Keratinocyte (primary cell): Measurements from ENCODE around the gene ZNF496. TPM values are rescaled to one million over a fixed set of nuclear protein-coding genes. Genes with fewer than 3 reads are reported as not detected.

ENCODE experiments used
- DNase-seq: peaks from one replicate; pipeline ENCODE4 v3.0.0-alpha.2; 2011; ENCODE audit warnings: low read depth, missing footprints, low spot score
- FAIRE-seq: peaks from 2 replicates; lab custom pipeline; 2011; peaks lifted over from hg19 to GRCh38; lab: Jason Lieb, UNC
- H2AFZ ChIP-seq: 2 replicates; pipeline ENCODE4 v1.6.0; 2012; ENCODE audit warnings: low read length, control low read depth, inconsistent platforms; ENCODE audit not compliant: control insufficient read depth
- H3K27ac ChIP-seq: 2 replicates; pipeline ENCODE4 v1.5.1; 2011; ENCODE audit warnings: low read length; ENCODE audit not compliant: control insufficient read depth, insufficient read depth
- H3K27me3 ChIP-seq: 3 replicates; pipeline ENCODE4 v1.6.0; 2011; ENCODE audit warnings: low read length; ENCODE audit not compliant: control insufficient read depth, insufficient read depth; ENCODE audit errors: extremely low read depth
- H3K36me3 ChIP-seq, 2 experiments: 2 replicates in 1 of 2; 3 replicates in 1 of 2; pipeline ENCODE4 v1.5.1; 2011; ENCODE audit warnings: low read length in 2 of 2, mild to moderate bottlenecking in 1 of 2; ENCODE audit not compliant: control insufficient read depth in 2 of 2, insufficient read depth in 2 of 2; ENCODE audit errors: extremely low read depth in 1 of 2
- H3K4me1 ChIP-seq: 3 replicates; pipeline ENCODE4 v1.5.1; 2011; ENCODE audit warnings: low read length; ENCODE audit not compliant: control insufficient read depth, insufficient read depth; ENCODE audit errors: extremely low read depth
- H3K4me2 ChIP-seq: 3 replicates; pipeline ENCODE4 v1.6.0; 2011; ENCODE audit warnings: low read depth, low read length; ENCODE audit not compliant: control insufficient read depth, insufficient read depth; ENCODE audit errors: extremely low read depth
- H3K4me3 ChIP-seq, 3 experiments: fragments of 200-600 bp in 1 of 3; sonication (generic) in 1 of 3; 2 replicates in 2 of 3; 3 replicates in 1 of 3; pipeline ENCODE4 v1.5.1; 2011 to 2016; ENCODE audit warnings: low read length in 3 of 3, mild to moderate bottlenecking in 3 of 3, control low read depth in 2 of 3, inconsistent platforms in 1 of 3, low read depth in 1 of 3, mixed read lengths in 1 of 3, mixed run types in 1 of 3, moderate library complexity in 1 of 3; ENCODE audit not compliant: control insufficient read depth in 2 of 3, insufficient read depth in 2 of 3; ENCODE audit errors: extremely low read depth in 1 of 3
- H3K79me2 ChIP-seq: 2 replicates; pipeline ENCODE4 v1.6.0; 2012; ENCODE audit warnings: low read length; ENCODE audit not compliant: control insufficient read depth, insufficient read depth
- H3K9ac ChIP-seq: 3 replicates; pipeline ENCODE4 v1.6.0; 2011; ENCODE audit warnings: low read length; ENCODE audit not compliant: control insufficient read depth, insufficient read depth; ENCODE audit errors: extremely low read depth
- H3K9me1 ChIP-seq: 3 replicates; pipeline ENCODE4 v1.6.0; 2011; ENCODE audit warnings: low read length; ENCODE audit not compliant: control insufficient read depth, insufficient read depth; ENCODE audit errors: extremely low read depth
- H3K9me3 ChIP-seq: 2 replicates; pipeline ENCODE4 v1.5.1; 2012; ENCODE audit warnings: low read depth, low read length; ENCODE audit not compliant: control insufficient read depth
- H4K20me1 ChIP-seq: 3 replicates; pipeline ENCODE4 v1.6.0; 2011; ENCODE audit warnings: low read length; ENCODE audit not compliant: control insufficient read depth, insufficient read depth; ENCODE audit errors: extremely low read depth
- CTCF ChIP-seq, 3 experiments: IDR thresholded peaks in 1 of 3; conservative IDR thresholded peaks in 1 of 3; optimal IDR thresholded peaks in 1 of 3; 2 replicates in 2 of 3; 3 replicates in 1 of 3; pipeline versions ENCODE3 to v1.5.1; 2011; ENCODE audit warnings: low read length in 3 of 3, mild to moderate bottlenecking in 3 of 3, moderate library complexity in 2 of 3, control low read depth in 1 of 3, inconsistent platforms in 1 of 3; ENCODE audit not compliant: insufficient read depth in 2 of 3; ENCODE audit errors: extremely low read depth in 1 of 3
- EZH2 ChIP-seq: IDR thresholded peaks from one replicate; pipeline ENCODE4 v1.6.1; 2012; ENCODE audit warnings: inconsistent platforms, mild to moderate bottlenecking, low read length, moderate library complexity
- dilution Hi-C: fragments of 300-500 bp; cut with MboI; formaldehyde crosslinking; loops from one replicate; pipeline ENCODE4 v1.7.0; 2020; ENCODE audit warnings: low sequenced_read_pairs; ENCODE audit not compliant: extremely low pct_ligation_motif_present
- polyA plus RNA-seq, 5 experiments: library from polyadenylated mRNA; depleted of rRNA in 3 of 5; stranded (reverse) in 3 of 5; stranded (forward) in 1 of 5; unstranded in 1 of 5; fragments of >200 nt; gene quantifications; 1 replicate in 1 of 5; 2 replicates in 3 of 5; 3 replicates in 1 of 5; pipeline versions ENCODE4 v1.2.1 to v1.2.3, GENCODE V29; 2011 to 2012; ENCODE audit warnings: missing spikeins in 2 of 5, low read depth in 1 of 5, low replicate concordance in 1 of 5

Gene ZNF496
- polyA plus RNA-seq, 1 donor (not counting 4 experiments of a cell fraction or from before 2014, with no cell fraction given): 8.9 TPM

- dilution Hi-C loops: no loop called here
- FAIRE-seq (no peak), DNase-seq (no peak)
- H3K36me3 ChIP-seq: peaks cover 0 to 4% of the 10 kb centered on the region in 2 experiments
- H4K20me1 ChIP-seq: no peaks in the 10 kb centered on the region
- H3K79me2 ChIP-seq: peaks cover 30% of the 10 kb centered on the region
- H3K4me2 ChIP-seq: no peak overlapping the region
- no peaks in the 10 kb centered on the region for H3K9me3 ChIP-seq
- no peak overlapping the region for H3K9ac ChIP-seq
- TF ChIP-seq EZH2: no peak
- no peak for TF ChIP-seq CTCF (optimal IDR thresholded peaks at IDR 0.05 in 1 of 3, IDR thresholded peaks at IDR 0.05 in 1 of 3, conservative IDR thresholded peaks at IDR 0.05 in 1 of 3; ENCODE audit: extremely low read depth in 1 of 3, insufficient read depth in 2 of 3, low read length in 3 of 3)
- peaks cover 8% of the 10 kb centered on the region for H3K4me1 ChIP-seq
- H3K27me3 ChIP-seq: no peaks in the 10 kb centered on the region
- H3K4me3 ChIP-seq: no peak overlapping the region
- no peaks in the 10 kb centered on the region for H3K9me1 ChIP-seq
- H3K27ac ChIP-seq: no peak overlapping the region
- no peak overlapping the region for H2AFZ ChIP-seq
Observed at GRCh38 chr1:247337961-247338360, 6.3 kb upstream of the ZNF496 start.

DNA sequence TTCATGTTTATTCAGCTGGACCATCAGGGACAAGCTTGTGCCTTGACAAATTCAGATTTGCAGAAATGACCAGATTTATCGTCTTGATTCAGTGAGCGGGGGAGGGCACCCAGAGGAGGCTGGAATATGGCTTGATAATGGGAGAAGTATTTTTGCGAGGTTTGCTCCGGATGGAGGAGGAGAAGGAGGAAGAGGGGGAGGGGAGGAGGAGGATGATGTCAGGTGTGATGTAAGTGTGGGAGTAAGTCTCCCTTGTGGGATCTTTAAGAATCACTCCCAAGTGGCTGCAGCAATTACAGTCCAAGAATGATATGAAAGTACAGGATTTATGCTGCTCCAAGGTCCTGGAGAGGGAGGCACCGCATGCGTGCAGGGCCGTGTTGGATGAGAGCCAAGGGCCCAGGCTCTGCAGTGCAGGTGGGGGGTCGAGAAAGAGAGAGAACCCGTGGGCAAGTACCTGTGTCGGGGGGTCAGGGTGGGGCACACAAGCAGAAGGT lies 5.6 kb upstream of the ZNF496 start:
- H3K27ac ChIP-seq: no peak overlapping the region
- H3K27me3 ChIP-seq: no peaks in the 10 kb centered on the region
- TF ChIP-seq CTCF (optimal IDR thresholded peaks at IDR 0.05 in 1 of 3, IDR thresholded peaks at IDR 0.05 in 1 of 3, conservative IDR thresholded peaks at IDR 0.05 in 1 of 3; ENCODE audit: extremely low read depth in 1 of 3, insufficient read depth in 2 of 3, low read length in 3 of 3) (no peak), EZH2 (no peak)
- no peaks in the 10 kb centered on the region for H3K9me3 ChIP-seq
- dilution Hi-C loops: no loop called here
- no peak overlapping the region for H3K4me2 ChIP-seq
- FAIRE-seq (no peak), DNase-seq (no peak)
- no peaks in the 10 kb centered on the region for H4K20me1 ChIP-seq
- H2AFZ ChIP-seq: no peak overlapping the region
- H3K36me3 ChIP-seq: peaks cover 0 to 4% of the 10 kb centered on the region in 2 experiments
- H3K9ac ChIP-seq: no peak overlapping the region
- no peak overlapping the region for H3K4me3 ChIP-seq
- no peaks in the 10 kb centered on the region for H3K9me1 ChIP-seq
- H3K4me1 ChIP-seq: peaks cover 6% of the 10 kb centered on the region
- H3K79me2 ChIP-seq: peaks cover 34% of the 10 kb centered on the region
